Measurements from ENCODE around the gene MTMR11.

- TF ChIP-seq RAD21 (IDR thresholded peaks at IDR 0.05 in 1 of 2, conservative IDR thresholded peaks at IDR 0.05 in 1 of 2; ENCODE audit: low read depth in 2 of 2, low read length in 2 of 2), result no peak
- TF ChIP-seq EZH2 (IDR thresholded peaks at IDR 0.05; ENCODE audit: low read depth, low read length, severe bottlenecking), result no peak
- no peak for TF ChIP-seq SIN3A (conservative IDR thresholded peaks at IDR 0.05 in 1 of 2, IDR thresholded peaks at IDR 0.05 in 1 of 2; ENCODE audit: low read depth in 1 of 2, low read length in 2 of 2)
- TF ChIP-seq GABPA (IDR thresholded peaks at IDR 0.05; ENCODE audit: borderline replicate concordance, insufficient read depth, low read length), result no peak
- TF ChIP-seq CTCF (IDR thresholded peaks at IDR 0.05; ENCODE audit: control extremely low read depth in 1 of 3, insufficient read depth in 1 of 3, low read depth in 1 of 3, low read length in 3 of 3), result no peak
- TF ChIP-seq CBX8 (IDR thresholded peaks at IDR 0.05; ENCODE audit: borderline replicate concordance, low read depth, low read length), result no peak
- no peak for TF ChIP-seq JUN (IDR thresholded peaks at IDR 0.05; ENCODE audit: low read depth, low read length)
- no peak for TF ChIP-seq JUND (IDR thresholded peaks at IDR 0.05; ENCODE audit: low read length)
Measured at GRCh38 chr1:149972547-149972946, 35.9 kb upstream of the MTMR11 start.

Data from H1 (cell line).